GM19240 (cell line): Measurements from ENCODE around the gene VSTM4.

Source experiments
- DNase-seq: peaks from one replicate; pipeline ENCODE4 v3.0.0; 2011; ENCODE audit warnings: low spot score; ENCODE audit not compliant: insufficient read length

The VSTM4 gene

GRCh38 chr10:48973065-48973464 lies 142.3 kb downstream of the VSTM4 start:
- DNase-seq: no peak

GRCh38 chr10:48970654-48971053 lies 144.7 kb downstream of the VSTM4 start:
- no peak for DNase-seq

- DNase-seq: no peak
Measured at GRCh38 chr10:48970046-48970445, 145.3 kb downstream of the VSTM4 start.

- DNase-seq: no peak
Measured at GRCh38 chr10:48968036-48968435, 147.3 kb downstream of the VSTM4 start.

GRCh38 chr10:48965460-48965859 lies 149.9 kb downstream of the VSTM4 start:
- DNase-seq: no peak
